Immature natural killer cell (primary cell): Measurements from ENCODE around the gene NEDD9. TPM values are rescaled to one million over a fixed set of nuclear protein-coding genes. Genes with fewer than 3 reads are reported as not detected.

Experiments
- DNase-seq, 3 donors: peaks; one replicate each; pipeline ENCODE4 v3.0.0; 2022; ENCODE audit warnings: mixed read lengths in 1 of 3
- H3K27ac Mint-ChIP-seq, 6 donors: one replicate each; pipeline ENCODE4 v1.8.0; 2020; ENCODE audit warnings: mixed read lengths in 6 of 6, mild to moderate bottlenecking in 5 of 6, inconsistent platforms in 4 of 6, moderate library complexity in 3 of 6
- H3K27me3 Mint-ChIP-seq, 3 donors: one replicate each; pipeline ENCODE4 v1.8.0; 2020 to 2021; ENCODE audit warnings: low read depth in 3 of 3, mild to moderate bottlenecking in 3 of 3, mixed read lengths in 3 of 3, moderate library complexity in 3 of 3, inconsistent platforms in 1 of 3
- H3K36me3 Mint-ChIP-seq, 3 donors: one replicate each; pipeline ENCODE4 v1.8.0; 2020; ENCODE audit warnings: mixed read lengths in 3 of 3, inconsistent platforms in 2 of 3, mild to moderate bottlenecking in 2 of 3
- H3K4me1 Mint-ChIP-seq, 2 donors: one replicate each; pipeline ENCODE4 v1.8.0; 2020; ENCODE audit warnings: inconsistent platforms in 2 of 2, mild to moderate bottlenecking in 2 of 2, mixed read lengths in 2 of 2, moderate library complexity in 1 of 2
- H3K4me3 Mint-ChIP-seq, 5 donors: one replicate each; pipeline ENCODE4 v1.8.0; 2020; ENCODE audit warnings: mild to moderate bottlenecking in 5 of 5, mixed read lengths in 5 of 5, inconsistent platforms in 3 of 5, moderate library complexity in 3 of 5
- H3K9me3 Mint-ChIP-seq, 6 donors: one replicate each; pipeline ENCODE4 v1.8.0; 2020; ENCODE audit warnings: mild to moderate bottlenecking in 6 of 6, mixed read lengths in 6 of 6, inconsistent platforms in 4 of 6, moderate library complexity in 3 of 6
- polyA plus RNA-seq, 3 donors: library from polyadenylated mRNA; unstranded; fragments of 300-500 nt; fragmentation: Illumina TruSeq; gene quantifications; one replicate each; pipeline ENCODE4 v1.2.3, GENCODE V29; 2021

The NEDD9 gene
- polyA plus RNA-seq, 3 donors from 2014 or later, result 26.2 to 73.6 (median 27.6) TPM

- H3K27ac Mint-ChIP-seq, result peak overlapping the region in 3 of 6 donors; percentile 17 to 82 (median 77)
- H3K9me3 Mint-ChIP-seq, result no peaks in the 10 kb centered on the region
- no peak overlapping the region for H3K4me3 Mint-ChIP-seq
- no peak for DNase-seq
- H3K4me1 Mint-ChIP-seq, result peaks cover 43 to 63% of the 10 kb centered on the region in 2 donors
- peaks cover 2 to 7% (median 6%) of the 10 kb centered on the region in 3 donors for H3K27me3 Mint-ChIP-seq
- peaks cover 5 to 11% (median 9%) of the 10 kb centered on the region in 3 donors for H3K36me3 Mint-ChIP-seq
These were observed 5.0 kb upstream of the NEDD9 start for GRCh38 chr6:11237428-11237827.

GRCh38 chr6:11236915-11237314 is 4.4 kb upstream of the NEDD9 start:
- DNase-seq, result no peak
- H3K4me1 Mint-ChIP-seq, result peaks cover 43 to 65% of the 10 kb centered on the region in 2 donors
- no peaks in the 10 kb centered on the region for H3K9me3 Mint-ChIP-seq
- H3K36me3 Mint-ChIP-seq, result peaks cover 5 to 11% (median 9%) of the 10 kb centered on the region in 3 donors
- H3K27ac Mint-ChIP-seq, result peak overlapping the region; percentile 61 to 83 (median 71)
- H3K4me3 Mint-ChIP-seq, result peak overlapping the region in 1 of 5 donors; percentile 41
- H3K27me3 Mint-ChIP-seq, result peaks cover 2 to 8% (median 7%) of the 10 kb centered on the region in 3 donors

- H3K27me3 Mint-ChIP-seq, result peaks cover 2 to 9% (median 7%) of the 10 kb centered on the region in 3 donors
- no peaks in the 10 kb centered on the region for H3K9me3 Mint-ChIP-seq
- H3K36me3 Mint-ChIP-seq, result peaks cover 5 to 11% (median 9%) of the 10 kb centered on the region in 3 donors
- peak; percentile 26 to 39 (median 39) for DNase-seq
- peak overlapping the region in 3 of 5 donors; percentile 0 to 41 (median 2) for H3K4me3 Mint-ChIP-seq
- H3K4me1 Mint-ChIP-seq, result peaks cover 42 to 72% of the 10 kb centered on the region in 2 donors
- H3K27ac Mint-ChIP-seq, result peak overlapping the region; percentile 61 to 83 (median 71)
These were observed 3.7 kb upstream of the NEDD9 start for GRCh38 chr6:11236076-11236750.

- H3K4me3 Mint-ChIP-seq, result no peak overlapping the region
- peaks cover 53 to 74% of the 10 kb centered on the region in 2 donors for H3K4me1 Mint-ChIP-seq
- H3K27me3 Mint-ChIP-seq, result peaks cover 2 to 9% (median 7%) of the 10 kb centered on the region in 3 donors
- no peak for DNase-seq
- no peaks in the 10 kb centered on the region for H3K9me3 Mint-ChIP-seq
- H3K27ac Mint-ChIP-seq, result peak overlapping the region in 5 of 6 donors; percentile 35 to 86 (median 73)
- peaks cover 5 to 9% (median 8%) of the 10 kb centered on the region in 3 donors for H3K36me3 Mint-ChIP-seq
These were observed 2.6 kb upstream of the NEDD9 start for GRCh38 chr6:11235062-11235461.

GRCh38 chr6:11233673-11234573 is 1.5 kb upstream of the NEDD9 start:
- Mint-ChIP-seq H3K27ac (peak overlapping the region; percentile 94 to 99 (median 99)), H3K4me3 (peak overlapping the region; percentile 85 to 96 (median 91)), H3K9me3 (no peaks in the 10 kb centered on the region), H3K36me3 (peaks cover 5 to 9% (median 8%) of the 10 kb centered on the region in 3 donors), H3K27me3 (peaks cover 2 to 9% (median 7%) of the 10 kb centered on the region in 3 donors), H3K4me1 (peaks cover 63 to 86% of the 10 kb centered on the region in 2 donors)
- no peak for DNase-seq

- Mint-ChIP-seq H3K36me3 (peaks cover 0 to 7% (median 4%) of the 10 kb centered on the region in 3 donors), H3K27me3 (peaks cover 2 to 8% (median 7%) of the 10 kb centered on the region in 3 donors), H3K4me3 (peak overlapping the region; percentile 85 to 96 (median 91)), H3K9me3 (no peaks in the 10 kb centered on the region), H3K4me1 (peaks cover 70 to 89% of the 10 kb centered on the region in 2 donors), H3K27ac (peak overlapping the region; percentile 94 to 99 (median 99))
- DNase-seq, result no peak
These were observed 530 bp upstream of the NEDD9 start for GRCh38 chr6:11232770-11233626.

GRCh38 chr6:11231564-11232192 is 790 bp downstream of the NEDD9 start:
- Mint-ChIP-seq H3K9me3 (no peaks in the 10 kb centered on the region), H3K36me3 (peaks cover 0 to 7% (median 0%) of the 10 kb centered on the region in 3 donors), H3K4me3 (peak overlapping the region; percentile 85 to 96 (median 91)), H3K27ac (peak overlapping the region; percentile 94 to 99 (median 99)), H3K4me1 (peaks cover 74 to 89% of the 10 kb centered on the region in 2 donors), H3K27me3 (peaks cover 2 to 8% (median 7%) of the 10 kb centered on the region in 3 donors)
- no peak for DNase-seq

- H3K9me3 Mint-ChIP-seq, result no peaks in the 10 kb centered on the region
- H3K27me3 Mint-ChIP-seq, result peaks cover 0 to 8% (median 7%) of the 10 kb centered on the region in 3 donors
- H3K27ac Mint-ChIP-seq, result peak overlapping the region; percentile 94 to 99 (median 99)
- peaks cover 74 to 89% of the 10 kb centered on the region in 2 donors for H3K4me1 Mint-ChIP-seq
- peak overlapping the region; percentile 85 to 96 (median 91) for H3K4me3 Mint-ChIP-seq
- no peak for DNase-seq
- peaks cover 0 to 7% (median 0%) of the 10 kb centered on the region in 3 donors for H3K36me3 Mint-ChIP-seq
These were observed 1.4 kb downstream of the NEDD9 start for GRCh38 chr6:11231108-11231463.

- Mint-ChIP-seq H3K4me1 (peaks cover 74 to 89% of the 10 kb centered on the region in 2 donors), H3K27me3 (peaks cover 0 to 8% (median 7%) of the 10 kb centered on the region in 3 donors), H3K9me3 (no peaks in the 10 kb centered on the region), H3K36me3 (peaks cover 0 to 7% (median 0%) of the 10 kb centered on the region in 3 donors), H3K4me3 (peak overlapping the region; percentile 85 to 96 (median 91)), H3K27ac (peak overlapping the region; percentile 94 to 99 (median 99))
- peak in 1 of 3 donors; percentile 14 for DNase-seq
These were observed 2.0 kb downstream of the NEDD9 start for GRCh38 chr6:11230158-11231107.

- no peaks in the 10 kb centered on the region for H3K9me3 Mint-ChIP-seq
- peaks cover 81 to 94% of the 10 kb centered on the region in 2 donors for H3K4me1 Mint-ChIP-seq
- H3K36me3 Mint-ChIP-seq, result peaks cover 0 to 7% (median 3%) of the 10 kb centered on the region in 3 donors
- peak overlapping the region; percentile 94 to 99 (median 99) for H3K27ac Mint-ChIP-seq
- H3K4me3 Mint-ChIP-seq, result peak overlapping the region; percentile 85 to 96 (median 91)
- DNase-seq, result no peak
- peaks cover 0 to 9% (median 8%) of the 10 kb centered on the region in 3 donors for H3K27me3 Mint-ChIP-seq
These were observed 2.8 kb downstream of the NEDD9 start for GRCh38 chr6:11229655-11230046.

GRCh38 chr6:11228935-11229654 is 3.4 kb downstream of the NEDD9 start:
- Mint-ChIP-seq H3K4me1 (peaks cover 83 to 96% of the 10 kb centered on the region in 2 donors), H3K27ac (peak overlapping the region; percentile 94 to 99 (median 99)), H3K36me3 (peaks cover 0 to 7% (median 3%) of the 10 kb centered on the region in 3 donors), H3K27me3 (peaks cover 3 to 14% (median 12%) of the 10 kb centered on the region in 3 donors), H3K4me3 (peak overlapping the region; percentile 85 to 96 (median 91)), H3K9me3 (no peaks in the 10 kb centered on the region)
- no peak for DNase-seq
